ENCODE measurements around the gene ACSL5. TPM values are rescaled to one million over a fixed set of nuclear protein-coding genes. Genes with fewer than 3 reads are reported as not detected.
"Not testable (repeated sequence)": the region's sequence is repeated elsewhere in the genome, so short reads cannot be mapped to it uniquely, and the experiment has no call there.

ACSL5 gene
- total RNA-seq, 1 donor from 2014 or later: 4.2 TPM

DNA sequence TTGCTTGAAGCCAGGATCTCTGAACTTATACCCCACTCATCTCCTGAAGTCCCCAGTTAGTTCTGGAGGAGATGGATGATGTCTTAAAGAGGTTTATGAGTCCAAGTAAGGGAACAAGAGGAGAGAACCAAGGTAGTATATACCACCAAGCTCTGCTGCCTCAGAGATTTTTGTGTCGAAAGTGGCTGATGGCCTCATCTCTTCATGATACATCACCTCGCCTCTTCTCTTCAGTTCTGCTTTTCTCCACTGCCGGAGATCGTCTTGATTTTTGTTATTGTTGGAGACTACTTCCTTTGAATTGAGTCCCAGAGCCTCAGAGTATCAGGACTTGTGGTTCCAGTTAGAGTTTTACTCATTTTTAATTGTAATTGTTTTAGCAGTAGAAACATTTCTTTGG lies 75.0 kb downstream of the ACSL5 start:
- Histone ChIP-seq H3K27ac (ENCODE audit: low read depth, low read length) (no peak overlapping the region), H3K4me3 (ENCODE audit: low read length in 3 of 3) (no peak overlapping the region), H3K9ac (ENCODE audit: low read depth in 1 of 3, low read length in 3 of 3) (no peak overlapping the region), H3K4me1 (ENCODE audit: control insufficient read depth in 3 of 3, insufficient read depth in 3 of 3, low read length in 3 of 3) (peaks cover 14 to 34% (median 32%) of the 10 kb centered on the region in 3 donors), H3K9me3 (ENCODE audit: control insufficient read depth in 3 of 3, low read length in 3 of 3) (no peaks in the 10 kb centered on the region), H3K27me3 (ENCODE audit: control insufficient read depth in 3 of 3, insufficient read depth in 3 of 3, low read length in 3 of 3) (no peaks in the 10 kb centered on the region), H3K36me3 (ENCODE audit: control insufficient read depth in 3 of 3, insufficient read depth in 3 of 3, low read length in 3 of 3) (peaks cover 6 to 9% (median 8%) of the 10 kb centered on the region in 3 donors)

DNA sequence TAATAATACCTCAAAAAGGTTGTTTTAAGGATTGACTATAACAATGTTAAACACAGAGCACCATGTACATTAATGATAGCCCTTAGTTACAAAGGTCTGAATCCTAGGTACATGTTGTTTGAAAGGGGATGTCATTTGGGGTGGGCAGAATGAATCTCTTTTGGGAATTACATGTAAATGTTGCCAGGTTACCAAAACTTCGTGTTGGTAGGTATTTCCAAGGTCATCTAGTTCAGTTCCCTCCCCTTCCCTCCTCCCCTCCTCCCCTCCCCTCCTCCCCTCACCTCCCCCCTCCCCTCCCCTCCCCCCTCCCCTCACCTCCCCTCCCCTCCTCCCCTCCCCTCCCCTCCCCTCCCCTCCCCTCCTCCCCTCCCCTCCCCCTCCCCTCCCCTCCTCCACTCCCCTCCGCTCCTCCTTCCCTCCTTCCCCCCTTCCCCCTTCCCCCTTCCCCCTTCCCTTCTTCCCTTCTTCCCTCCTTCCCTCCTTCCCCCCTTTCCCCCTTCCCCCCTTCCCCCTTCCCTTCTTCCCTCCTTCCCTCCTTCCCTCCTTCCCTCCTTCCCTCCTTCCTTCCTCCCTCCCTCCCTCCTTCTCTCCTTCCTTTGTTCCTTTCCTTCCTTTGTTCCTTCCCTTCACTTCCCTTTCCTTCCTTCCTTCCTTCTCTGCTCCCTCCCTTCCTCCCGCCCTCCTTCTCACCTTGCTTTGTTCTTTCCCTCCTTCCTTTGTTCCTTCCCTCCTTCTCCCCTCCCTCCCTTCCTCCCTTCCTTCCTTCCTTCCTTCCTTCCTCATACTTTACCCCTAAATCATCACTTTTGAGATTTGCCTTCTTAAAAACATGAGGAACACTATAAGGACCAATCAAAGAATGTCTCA lies 81.2 kb downstream of the ACSL5 start:
- H3K27me3 ChIP-seq (ENCODE audit: control insufficient read depth in 3 of 3, insufficient read depth in 3 of 3, low read length in 3 of 3): no peaks in the 10 kb centered on the region
- no peak overlapping the region for H3K27ac ChIP-seq (ENCODE audit: low read depth, low read length)
- H3K36me3 ChIP-seq (ENCODE audit: control insufficient read depth in 3 of 3, insufficient read depth in 3 of 3, low read length in 3 of 3): no peaks in the 10 kb centered on the region
- H3K9ac ChIP-seq (ENCODE audit: low read depth in 1 of 3, low read length in 3 of 3): no peak overlapping the region
- H3K9me3 ChIP-seq (ENCODE audit: control insufficient read depth in 3 of 3, low read length in 3 of 3): no peaks in the 10 kb centered on the region
- peaks cover 0 to 3% (median 0%) of the 10 kb centered on the region in 3 donors for H3K4me1 ChIP-seq (ENCODE audit: control insufficient read depth in 3 of 3, insufficient read depth in 3 of 3, low read length in 3 of 3)
- H3K4me3 ChIP-seq (ENCODE audit: low read length in 3 of 3): no peak overlapping the region

DNA sequence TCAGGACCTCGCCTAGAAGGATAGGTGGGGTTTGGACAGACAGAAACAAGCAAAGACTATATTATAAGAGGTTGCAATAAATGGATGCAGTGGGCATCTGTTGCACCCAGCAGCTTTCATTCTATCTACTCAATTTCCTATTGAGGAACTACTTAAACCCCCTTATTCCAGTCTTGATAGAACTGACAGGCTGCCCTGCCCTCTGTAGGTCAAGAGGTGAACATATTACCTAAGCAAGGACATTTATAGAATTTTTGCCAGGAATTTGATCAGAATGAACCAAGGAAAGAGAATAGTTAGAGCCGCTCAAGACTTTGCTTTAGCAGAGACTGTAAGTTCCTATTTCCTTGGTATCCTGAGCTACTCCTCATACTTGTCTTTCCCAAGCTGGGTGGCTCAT lies 82.6 kb downstream of the ACSL5 start:
- Histone ChIP-seq H3K9ac (ENCODE audit: low read depth in 1 of 3, low read length in 3 of 3) (no peak overlapping the region), H3K27ac (ENCODE audit: low read depth, low read length) (no peak overlapping the region), H3K27me3 (ENCODE audit: control insufficient read depth in 3 of 3, insufficient read depth in 3 of 3, low read length in 3 of 3) (no peaks in the 10 kb centered on the region), H3K36me3 (ENCODE audit: control insufficient read depth in 3 of 3, insufficient read depth in 3 of 3, low read length in 3 of 3) (peaks cover 0 to 5% (median 0%) of the 10 kb centered on the region in 3 donors), H3K4me3 (ENCODE audit: low read length in 3 of 3) (no peak overlapping the region), H3K4me1 (ENCODE audit: control insufficient read depth in 3 of 3, insufficient read depth in 3 of 3, low read length in 3 of 3) (peaks cover 0 to 3% (median 0%) of the 10 kb centered on the region in 3 donors), H3K9me3 (ENCODE audit: control insufficient read depth in 3 of 3, low read length in 3 of 3) (no peaks in the 10 kb centered on the region)

DNA sequence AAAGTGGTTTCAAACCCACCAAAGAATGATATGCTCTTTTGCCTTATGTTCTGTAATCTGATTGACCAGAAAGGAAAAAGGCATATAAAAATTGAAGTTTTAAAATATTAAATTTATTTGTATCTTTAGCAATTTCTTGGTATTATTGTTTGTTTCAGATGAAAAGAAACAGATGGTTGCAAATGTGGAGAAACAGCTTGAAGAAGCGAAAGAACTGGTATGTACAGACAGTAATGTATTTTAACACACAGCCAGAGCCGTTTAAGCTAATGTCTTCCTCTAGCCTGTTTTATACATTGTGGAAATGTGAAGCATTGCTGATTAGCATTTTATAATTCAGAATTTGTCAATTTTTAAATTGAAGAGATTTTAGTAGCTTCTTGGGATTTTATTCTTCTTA lies 86.5 kb downstream of the ACSL5 start:
- Histone ChIP-seq H3K27ac (ENCODE audit: low read depth, low read length) (no peak overlapping the region), H3K27me3 (ENCODE audit: control insufficient read depth in 3 of 3, insufficient read depth in 3 of 3, low read length in 3 of 3) (no peaks in the 10 kb centered on the region), H3K9me3 (ENCODE audit: control insufficient read depth in 3 of 3, low read length in 3 of 3) (no peaks in the 10 kb centered on the region), H3K9ac (ENCODE audit: low read depth in 1 of 3, low read length in 3 of 3) (no peak overlapping the region), H3K4me1 (ENCODE audit: control insufficient read depth in 3 of 3, insufficient read depth in 3 of 3, low read length in 3 of 3) (peaks cover 0 to 3% (median 0%) of the 10 kb centered on the region in 3 donors), H3K36me3 (ENCODE audit: control insufficient read depth in 3 of 3, insufficient read depth in 3 of 3, low read length in 3 of 3) (peaks cover 2 to 14% (median 12%) of the 10 kb centered on the region in 3 donors), H3K4me3 (ENCODE audit: low read length in 3 of 3) (no peak overlapping the region)

DNA sequence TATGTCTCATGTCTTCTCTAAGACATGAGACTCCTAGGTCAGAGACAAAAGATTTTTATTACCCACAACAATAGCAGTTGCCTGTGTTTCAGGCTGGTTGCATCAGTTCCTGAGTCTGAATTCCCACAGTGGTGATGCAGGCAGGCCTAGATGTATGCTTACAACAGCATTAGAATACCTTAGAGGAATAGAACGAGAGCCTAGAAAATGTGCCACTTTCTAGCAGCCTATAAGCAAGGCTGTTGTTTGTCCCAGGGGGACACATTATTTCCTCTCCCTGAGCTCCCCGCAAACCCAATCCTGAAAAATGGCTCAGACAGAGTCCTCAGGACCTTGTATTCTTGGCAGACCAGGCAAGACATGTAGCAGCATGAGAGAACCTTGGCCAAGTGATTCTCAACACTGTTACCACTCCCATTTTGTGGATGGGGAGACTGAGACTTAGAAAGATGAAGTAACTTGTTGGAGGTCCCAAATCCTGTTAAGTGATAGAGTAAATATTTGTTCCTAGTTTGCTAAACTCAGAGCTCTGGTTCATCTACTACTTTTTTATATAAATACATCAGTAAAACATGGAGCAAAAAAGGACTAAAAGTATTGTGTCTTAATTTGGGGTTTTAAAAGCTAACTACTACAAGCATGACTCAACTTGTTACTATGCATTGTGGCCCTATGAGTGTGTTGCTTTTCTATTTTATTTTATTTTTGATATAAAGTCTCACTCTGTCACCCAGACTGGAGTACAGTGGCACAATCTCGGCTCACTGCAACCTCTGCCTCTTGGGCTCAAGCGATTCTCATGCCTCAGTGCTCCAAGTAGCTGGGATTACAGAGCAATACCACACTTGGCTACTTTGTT lies 87.3 kb downstream of the ACSL5 start:
- H3K27me3 ChIP-seq (ENCODE audit: control insufficient read depth in 3 of 3, insufficient read depth in 3 of 3, low read length in 3 of 3): no peaks in the 10 kb centered on the region
- peaks cover 0 to 3% (median 0%) of the 10 kb centered on the region in 3 donors for H3K4me1 ChIP-seq (ENCODE audit: control insufficient read depth in 3 of 3, insufficient read depth in 3 of 3, low read length in 3 of 3)
- peaks cover 3 to 20% (median 14%) of the 10 kb centered on the region in 3 donors for H3K36me3 ChIP-seq (ENCODE audit: control insufficient read depth in 3 of 3, insufficient read depth in 3 of 3, low read length in 3 of 3)
- H3K9me3 ChIP-seq (ENCODE audit: control insufficient read depth in 3 of 3, low read length in 3 of 3): no peaks in the 10 kb centered on the region
- no peak overlapping the region for H3K4me3 ChIP-seq (ENCODE audit: low read length in 3 of 3)
- H3K9ac ChIP-seq (ENCODE audit: low read depth in 1 of 3, low read length in 3 of 3): no peak overlapping the region
- no peak overlapping the region for H3K27ac ChIP-seq (ENCODE audit: low read depth, low read length)

DNA sequence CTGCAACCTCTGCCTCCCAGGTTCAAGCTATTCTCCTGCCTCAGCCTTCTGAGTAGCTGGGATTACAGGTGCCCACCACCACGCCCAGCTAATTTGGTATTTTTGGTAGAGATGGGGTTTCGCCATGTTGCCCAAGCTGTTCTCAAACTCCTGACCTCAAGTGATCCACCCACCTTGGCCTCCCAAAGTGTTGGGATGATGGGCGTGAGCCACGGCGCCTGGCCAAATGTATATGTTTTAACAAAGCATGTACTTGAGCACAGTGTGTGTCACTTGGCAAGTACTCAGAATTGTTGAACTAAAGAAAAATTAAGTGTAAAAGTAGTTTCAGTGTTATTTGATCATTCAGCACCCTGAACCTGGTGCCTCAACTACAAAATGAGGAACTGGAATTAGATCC lies 90.2 kb downstream of the ACSL5 start:
- not testable (repeated sequence) for H3K27me3 ChIP-seq (ENCODE audit: control insufficient read depth in 3 of 3, insufficient read depth in 3 of 3, low read length in 3 of 3); H3K4me1 ChIP-seq (ENCODE audit: control insufficient read depth in 3 of 3, insufficient read depth in 3 of 3, low read length in 3 of 3); H3K9me3 ChIP-seq (ENCODE audit: control insufficient read depth in 3 of 3, low read length in 3 of 3); H3K9ac ChIP-seq (ENCODE audit: low read depth in 1 of 3, low read length in 3 of 3); H3K4me3 ChIP-seq (ENCODE audit: low read length in 3 of 3); H3K27ac ChIP-seq (ENCODE audit: low read depth, low read length)
- H3K36me3 ChIP-seq (ENCODE audit: control insufficient read depth in 3 of 3, insufficient read depth in 3 of 3, low read length in 3 of 3): peaks cover 3 to 27% (median 14%) of the 10 kb centered on the region in 3 donors

DNA sequence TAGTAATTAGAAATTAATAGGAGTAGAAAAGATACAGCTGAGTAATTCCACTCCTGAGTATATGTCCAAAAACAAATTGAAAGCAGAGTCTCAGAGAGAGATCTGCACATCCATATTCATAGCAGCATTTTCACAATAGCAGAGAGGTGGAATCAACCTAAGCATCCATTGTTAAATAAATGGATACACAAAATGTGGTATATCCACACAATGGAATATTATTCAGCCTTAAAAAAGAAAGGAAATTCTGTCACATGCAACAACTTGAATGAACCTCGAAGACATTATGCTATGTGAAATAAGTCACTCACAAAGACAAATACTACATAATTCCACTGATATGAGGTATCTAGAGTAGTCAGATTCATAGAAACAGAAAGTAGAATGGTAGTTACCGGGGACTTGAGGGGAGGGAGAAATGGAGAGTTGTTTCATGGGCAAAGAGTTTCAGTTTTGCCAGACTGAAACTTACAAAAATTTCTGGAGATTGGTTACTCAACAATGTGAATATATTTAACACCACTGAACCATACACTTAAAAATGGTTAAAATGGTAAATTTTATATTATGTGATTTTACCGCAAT lies 91.5 kb downstream of the ACSL5 start:
- peaks cover 6 to 27% (median 14%) of the 10 kb centered on the region in 3 donors for H3K36me3 ChIP-seq (ENCODE audit: control insufficient read depth in 3 of 3, insufficient read depth in 3 of 3, low read length in 3 of 3)
- no peaks in the 10 kb centered on the region for H3K27me3 ChIP-seq (ENCODE audit: control insufficient read depth in 3 of 3, insufficient read depth in 3 of 3, low read length in 3 of 3)
- H3K9me3 ChIP-seq (ENCODE audit: control insufficient read depth in 3 of 3, low read length in 3 of 3): no peaks in the 10 kb centered on the region
- no peak overlapping the region for H3K9ac ChIP-seq (ENCODE audit: low read depth in 1 of 3, low read length in 3 of 3)
- H3K4me1 ChIP-seq (ENCODE audit: control insufficient read depth in 3 of 3, insufficient read depth in 3 of 3, low read length in 3 of 3): no peaks in the 10 kb centered on the region
- H3K27ac ChIP-seq (ENCODE audit: low read depth, low read length): no peak overlapping the region
- no peak overlapping the region for H3K4me3 ChIP-seq (ENCODE audit: low read length in 3 of 3)

DNA sequence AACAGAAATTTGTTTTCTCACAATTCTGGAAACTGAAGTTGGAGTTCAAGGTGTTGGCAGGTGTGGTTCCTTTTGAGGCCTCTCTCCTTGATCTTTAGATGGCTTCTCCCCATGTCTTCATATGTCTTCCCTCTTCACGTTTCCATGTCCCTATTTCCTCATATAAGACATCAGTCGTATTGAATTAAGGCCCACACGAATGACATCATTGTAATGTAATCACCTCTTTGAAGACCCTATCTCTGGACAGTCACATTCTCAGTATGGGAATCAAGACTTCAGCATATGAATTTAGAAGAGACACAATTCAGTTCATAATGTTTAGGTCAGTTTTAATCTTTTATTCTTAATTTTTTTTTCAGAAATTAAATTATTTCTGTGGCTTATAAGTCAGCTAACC lies 92.9 kb downstream of the ACSL5 start:
- H3K27me3 ChIP-seq (ENCODE audit: control insufficient read depth in 3 of 3, insufficient read depth in 3 of 3, low read length in 3 of 3): no peaks in the 10 kb centered on the region
- no peaks in the 10 kb centered on the region for H3K4me1 ChIP-seq (ENCODE audit: control insufficient read depth in 3 of 3, insufficient read depth in 3 of 3, low read length in 3 of 3)
- no peak overlapping the region for H3K4me3 ChIP-seq (ENCODE audit: low read length in 3 of 3)
- H3K9ac ChIP-seq (ENCODE audit: low read depth in 1 of 3, low read length in 3 of 3): no peak overlapping the region
- H3K27ac ChIP-seq (ENCODE audit: low read depth, low read length): no peak overlapping the region
- peaks cover 6 to 22% (median 14%) of the 10 kb centered on the region in 3 donors for H3K36me3 ChIP-seq (ENCODE audit: control insufficient read depth in 3 of 3, insufficient read depth in 3 of 3, low read length in 3 of 3)
- no peaks in the 10 kb centered on the region for H3K9me3 ChIP-seq (ENCODE audit: control insufficient read depth in 3 of 3, low read length in 3 of 3)

DNA sequence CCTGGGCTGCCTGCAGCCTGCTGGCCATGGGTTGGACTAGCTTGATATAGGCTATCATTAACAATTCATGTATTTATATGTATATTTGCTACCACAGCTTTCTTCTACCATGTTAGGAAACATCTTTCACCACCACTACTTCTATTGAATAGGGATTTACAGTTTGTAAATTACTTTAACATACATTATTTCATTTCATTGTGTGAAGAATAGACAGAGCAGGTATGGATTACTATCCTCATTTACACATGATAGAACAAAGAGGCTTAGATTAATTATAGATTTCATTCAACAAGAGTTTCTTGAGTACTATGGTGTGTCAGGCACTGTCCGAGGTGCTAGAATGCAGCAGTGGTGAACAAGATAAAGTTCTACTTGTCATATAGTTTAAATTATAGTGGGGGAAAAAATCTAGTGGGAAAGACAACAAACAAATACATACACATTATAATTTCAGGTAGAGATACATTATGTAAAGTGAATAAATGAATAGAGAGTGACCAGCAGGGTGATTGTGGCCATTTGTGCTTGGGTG lies 93.7 kb downstream of the ACSL5 start:
- peaks cover 6 to 19% (median 14%) of the 10 kb centered on the region in 3 donors for H3K36me3 ChIP-seq (ENCODE audit: control insufficient read depth in 3 of 3, insufficient read depth in 3 of 3, low read length in 3 of 3)
- no peak overlapping the region for H3K4me3 ChIP-seq (ENCODE audit: low read length in 3 of 3)
- no peaks in the 10 kb centered on the region for H3K27me3 ChIP-seq (ENCODE audit: control insufficient read depth in 3 of 3, insufficient read depth in 3 of 3, low read length in 3 of 3)
- no peaks in the 10 kb centered on the region for H3K4me1 ChIP-seq (ENCODE audit: control insufficient read depth in 3 of 3, insufficient read depth in 3 of 3, low read length in 3 of 3)
- no peak overlapping the region for H3K9ac ChIP-seq (ENCODE audit: low read depth in 1 of 3, low read length in 3 of 3)
- H3K27ac ChIP-seq (ENCODE audit: low read depth, low read length): no peak overlapping the region
- H3K9me3 ChIP-seq (ENCODE audit: control insufficient read depth in 3 of 3, low read length in 3 of 3): no peaks in the 10 kb centered on the region

Data from skeletal muscle tissue (tissue), 4 donors.